ENCODE measurements around the gene TEX28. TPM values are rescaled to one million over a fixed set of nuclear protein-coding genes. Genes with fewer than 3 reads are reported as not detected.
"Not testable (repeated sequence)": the region's sequence is repeated elsewhere in the genome, so short reads cannot be mapped to it uniquely, and the experiment has no call there.

TEX28 gene
- total RNA-seq, 2 experiments from 2014 or later = not detected

DNA sequence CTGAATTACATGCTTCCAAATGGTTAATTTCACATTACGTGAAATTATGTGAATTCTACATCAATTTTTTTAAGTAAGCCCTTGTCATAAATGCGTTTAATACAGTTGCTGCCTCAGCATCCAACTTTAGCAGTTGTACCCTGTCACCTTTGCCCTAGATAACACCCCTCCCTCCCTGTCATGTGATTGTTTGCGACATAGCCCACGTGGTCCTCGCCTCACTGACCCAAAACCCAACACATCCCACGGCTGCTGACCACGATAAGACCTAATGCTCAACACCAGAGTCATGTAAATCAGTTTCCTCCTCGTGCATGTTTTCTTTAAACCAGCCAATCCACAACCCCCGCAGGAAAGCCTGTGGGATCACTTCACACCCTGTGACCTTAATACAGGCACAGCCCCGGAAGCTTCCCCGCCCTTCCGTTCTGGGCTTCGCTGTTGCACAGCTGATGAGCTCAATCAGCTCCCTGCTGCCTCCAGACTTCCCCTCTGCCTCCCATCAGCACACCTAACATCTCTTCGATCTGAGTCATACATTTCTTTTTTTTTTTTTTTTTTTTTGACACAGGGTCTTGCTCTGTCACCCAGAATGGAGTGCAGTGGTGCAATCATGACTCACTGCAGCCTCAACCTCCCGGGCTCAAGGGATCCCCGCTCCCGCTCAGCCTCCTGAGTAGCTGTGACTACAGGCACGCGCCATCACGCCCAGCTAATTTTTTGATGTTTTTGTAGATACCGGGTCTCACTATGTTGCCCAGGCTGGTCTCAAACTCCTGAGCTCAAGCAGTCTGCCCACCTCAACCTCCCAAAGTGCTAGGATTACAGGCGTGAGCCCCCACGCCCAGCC lies 10.2 kb downstream of the TEX28 start:
- H3K4me3 Mint-ChIP-seq; CTCF ChIA-PET; H3K4me1 Mint-ChIP-seq (ENCODE audit: low read depth); H3K27me3 Mint-ChIP-seq; intact Hi-C loops (cut with micrococcal nuclease); H3K36me3 Mint-ChIP-seq; H3K9me3 Mint-ChIP-seq; DNase-seq; POLR2A ChIA-PET; H3K27ac Mint-ChIP-seq: not testable (repeated sequence)

GRCh38 chrX:154269245-154269644 lies 25.7 kb downstream of the TEX28 start:
- H3K9me3 Mint-ChIP-seq; H3K27me3 Mint-ChIP-seq; H3K4me3 Mint-ChIP-seq; POLR2A ChIA-PET; CTCF ChIA-PET; DNase-seq; H3K36me3 Mint-ChIP-seq; H3K27ac Mint-ChIP-seq; H3K4me1 Mint-ChIP-seq (ENCODE audit: low read depth); intact Hi-C loops (cut with micrococcal nuclease): not testable (repeated sequence)

- H3K9me3 Mint-ChIP-seq; H3K4me3 Mint-ChIP-seq; POLR2A ChIA-PET; H3K27me3 Mint-ChIP-seq; DNase-seq; CTCF ChIA-PET; H3K4me1 Mint-ChIP-seq (ENCODE audit: low read depth); intact Hi-C loops (cut with micrococcal nuclease); H3K36me3 Mint-ChIP-seq; H3K27ac Mint-ChIP-seq: not testable (repeated sequence)
Observed at GRCh38 chrX:154263072-154263471, 31.9 kb downstream of the TEX28 start.

- CTCF ChIA-PET, H3K27me3 Mint-ChIP-seq, POLR2A ChIA-PET: not testable (repeated sequence)
Observed at GRCh38 chrX:154258711-154259110, 36.2 kb downstream of the TEX28 start.

GRCh38 chrX:154257282-154257681 lies 37.6 kb downstream of the TEX28 start, which contains the start of gene OPN1MW3:
TSS of gene OPN1MW3 (plus strand) at chrX:154257582. CDS start at chrX:154257620, 38 bp downstream.
- H3K36me3 Mint-ChIP-seq; H3K4me3 Mint-ChIP-seq; DNase-seq; H3K27me3 Mint-ChIP-seq; H3K9me3 Mint-ChIP-seq; H3K27ac Mint-ChIP-seq; POLR2A ChIA-PET; H3K4me1 Mint-ChIP-seq (ENCODE audit: low read depth); CTCF ChIA-PET; intact Hi-C loops (cut with micrococcal nuclease): not testable (repeated sequence)

More at GRCh38 chrX:154258711-154259110, 36.2 kb downstream of the TEX28 start:
- H3K27ac Mint-ChIP-seq; H3K36me3 Mint-ChIP-seq; H3K9me3 Mint-ChIP-seq; H3K4me3 Mint-ChIP-seq; intact Hi-C loops (cut with micrococcal nuclease); H3K4me1 Mint-ChIP-seq (ENCODE audit: low read depth); DNase-seq: not testable (repeated sequence)

- H3K4me3 Mint-ChIP-seq; H3K36me3 Mint-ChIP-seq; DNase-seq; CTCF ChIA-PET; H3K27ac Mint-ChIP-seq; POLR2A ChIA-PET; H3K4me1 Mint-ChIP-seq (ENCODE audit: low read depth); H3K27me3 Mint-ChIP-seq; intact Hi-C loops (cut with micrococcal nuclease); H3K9me3 Mint-ChIP-seq: not testable (repeated sequence)
Observed at GRCh38 chrX:154248076-154248475, 46.8 kb downstream of the TEX28 start.

- H3K36me3 Mint-ChIP-seq; H3K27ac Mint-ChIP-seq; H3K4me1 Mint-ChIP-seq (ENCODE audit: low read depth); H3K4me3 Mint-ChIP-seq; DNase-seq; H3K9me3 Mint-ChIP-seq; H3K27me3 Mint-ChIP-seq; POLR2A ChIA-PET; intact Hi-C loops (cut with micrococcal nuclease); CTCF ChIA-PET: not testable (repeated sequence)
Observed at GRCh38 chrX:154247377-154248045, 47.4 kb downstream of the TEX28 start.

GRCh38 chrX:154239982-154240503 lies 54.9 kb downstream of the TEX28 start:
- POLR2A ChIA-PET; H3K27ac Mint-ChIP-seq; H3K27me3 Mint-ChIP-seq; H3K4me1 Mint-ChIP-seq (ENCODE audit: low read depth); H3K4me3 Mint-ChIP-seq; CTCF ChIA-PET; H3K36me3 Mint-ChIP-seq; intact Hi-C loops (cut with micrococcal nuclease); H3K9me3 Mint-ChIP-seq; DNase-seq: not testable (repeated sequence)

GRCh38 chrX:154238939-154239559 lies 55.9 kb downstream of the TEX28 start:
- DNase-seq; H3K9me3 Mint-ChIP-seq; POLR2A ChIA-PET; H3K4me1 Mint-ChIP-seq (ENCODE audit: low read depth); CTCF ChIA-PET; H3K4me3 Mint-ChIP-seq; intact Hi-C loops (cut with micrococcal nuclease); H3K27me3 Mint-ChIP-seq; H3K27ac Mint-ChIP-seq; H3K36me3 Mint-ChIP-seq: not testable (repeated sequence)

GRCh38 chrX:154233620-154234019 lies 61.3 kb downstream of the TEX28 start:
- not testable (repeated sequence) for H3K27ac Mint-ChIP-seq

DNA sequence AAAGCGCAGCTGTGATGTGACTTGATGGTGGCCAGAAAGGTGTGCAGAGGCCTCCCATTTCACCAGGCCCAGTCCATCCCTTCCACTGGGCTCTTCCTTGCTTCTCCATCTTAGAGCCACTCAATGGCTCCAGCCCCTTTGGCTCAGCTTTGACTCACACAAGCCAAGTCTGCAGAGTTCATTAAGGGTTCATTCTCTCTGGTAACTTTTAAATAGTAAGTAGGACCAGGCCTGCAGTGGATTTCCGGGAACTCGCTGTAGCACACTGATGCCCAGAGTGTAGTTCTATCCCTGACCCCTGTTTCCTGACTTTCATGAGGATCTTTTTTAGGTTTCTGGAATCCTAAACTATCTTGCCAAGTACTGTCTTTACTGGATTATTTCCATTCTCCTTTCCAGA lies 63.5 kb downstream of the TEX28 start:
- H3K4me3 Mint-ChIP-seq; POLR2A ChIA-PET; H3K36me3 Mint-ChIP-seq; intact Hi-C loops (cut with micrococcal nuclease); H3K27ac Mint-ChIP-seq; CTCF ChIA-PET; DNase-seq; H3K4me1 Mint-ChIP-seq (ENCODE audit: low read depth); H3K9me3 Mint-ChIP-seq; H3K27me3 Mint-ChIP-seq: not testable (repeated sequence)

More at GRCh38 chrX:154233620-154234019, 61.3 kb downstream of the TEX28 start:
- intact Hi-C loops (cut with micrococcal nuclease); DNase-seq; POLR2A ChIA-PET; H3K4me1 Mint-ChIP-seq (ENCODE audit: low read depth); H3K27me3 Mint-ChIP-seq; H3K9me3 Mint-ChIP-seq; CTCF ChIA-PET; H3K36me3 Mint-ChIP-seq; H3K4me3 Mint-ChIP-seq: not testable (repeated sequence)

- POLR2A ChIA-PET; DNase-seq; H3K9me3 Mint-ChIP-seq; CTCF ChIA-PET; H3K27me3 Mint-ChIP-seq; H3K27ac Mint-ChIP-seq; intact Hi-C loops (cut with micrococcal nuclease); H3K4me3 Mint-ChIP-seq; H3K36me3 Mint-ChIP-seq; H3K4me1 Mint-ChIP-seq (ENCODE audit: low read depth): not testable (repeated sequence)
Observed at GRCh38 chrX:154226706-154227105, 68.2 kb downstream of the TEX28 start.
